HG03060 (cell line): ENCODE results near the gene PRKAB1.
A peak's percentile ranks its signal among the peaks of the same experiment; 100 is the strongest.
"Not testable (repeated sequence)": the region's sequence is repeated elsewhere in the genome, so short reads cannot be mapped to it uniquely, and the experiment has no call there.

Source experiments
- ATAC-seq: cut with Tn5 transposase; IDR thresholded peaks from one replicate; pipeline ENCODE4 v1.9.1; 2021; ENCODE audit warnings: low read depth, moderate number of reproducible peaks; ENCODE audit not compliant: unreplicated experiment

The PRKAB1 gene

GRCh38 chr12:119667577-119668323 is at the start of gene PRKAB1:
Gene PRKAB1 (plus strand): TSS chr12:119668133. CDS start chr12:119668245, 112 bp downstream.
- ATAC-seq = peak; percentile 90

GRCh38 chr12:119618328-119618896 is 49.5 kb upstream of the PRKAB1 start:
- ATAC-seq = not testable (repeated sequence)

GRCh38 chr12:119620490-119620889 is 47.4 kb upstream of the PRKAB1 start:
- no peak for ATAC-seq

- no peak for ATAC-seq
Observed at GRCh38 chr12:119621878-119622277, 46.1 kb upstream of the PRKAB1 start.

GRCh38 chr12:119624966-119625365 is 43.0 kb upstream of the PRKAB1 start:
- ATAC-seq = no peak

GRCh38 chr12:119627019-119627643 is 40.8 kb upstream of the PRKAB1 start:
- no peak for ATAC-seq

GRCh38 chr12:119627686-119628085 is 40.2 kb upstream of the PRKAB1 start:
- no peak for ATAC-seq

GRCh38 chr12:119630223-119630780 is 37.6 kb upstream of the PRKAB1 start:
- ATAC-seq = no peak

GRCh38 chr12:119630962-119631550 is 36.9 kb upstream of the PRKAB1 start:
- ATAC-seq = no peak

GRCh38 chr12:119631930-119632678 is 35.8 kb upstream of the PRKAB1 start:
- no peak for ATAC-seq

- no peak for ATAC-seq
Observed at GRCh38 chr12:119634743-119635142, 33.2 kb upstream of the PRKAB1 start.

- ATAC-seq = no peak
Observed at GRCh38 chr12:119642986-119643385, 24.9 kb upstream of the PRKAB1 start.

GRCh38 chr12:119644930-119645329 is 23.0 kb upstream of the PRKAB1 start:
- no peak for ATAC-seq

GRCh38 chr12:119645535-119646059 is 22.3 kb upstream of the PRKAB1 start:
- ATAC-seq = no peak

GRCh38 chr12:119649202-119649808 is 18.6 kb upstream of the PRKAB1 start:
- ATAC-seq = no peak

GRCh38 chr12:119652665-119653064 is 15.3 kb upstream of the PRKAB1 start:
- no peak for ATAC-seq

- not testable (repeated sequence) for ATAC-seq
Observed at GRCh38 chr12:119657001-119657400, 10.9 kb upstream of the PRKAB1 start.

- not testable (repeated sequence) for ATAC-seq
Observed at GRCh38 chr12:119658166-119658565, 9.8 kb upstream of the PRKAB1 start.

GRCh38 chr12:119659289-119659897 is 8.5 kb upstream of the PRKAB1 start:
- peak; percentile 66 for ATAC-seq
